Measurements from ENCODE around the gene ZNF407. TPM values are rescaled to one million over a fixed set of nuclear protein-coding genes. Genes with fewer than 3 reads are reported as not detected.

ZNF407 gene
- polyA plus RNA-seq, 1 experiment: 5.8 TPM

GRCh38 chr18:74862094-74862493, 264.4 kb downstream of the ZNF407 start:
- DNase-seq (ENCODE audit: low read depth, low spot score): no peak
- Histone ChIP-seq H3K27me3 (ENCODE audit: control insufficient read depth, insufficient read depth, low read length) (no peaks in the 10 kb centered on the region), H3K9me3 (ENCODE audit: control insufficient read depth, insufficient read depth, low read length) (no peaks in the 10 kb centered on the region), H3K4me3 (ENCODE audit: low read depth, low read length) (no peak overlapping the region), H3K27ac (ENCODE audit: low read depth, low read length) (no peak overlapping the region)
- POLR2A ChIA-PET: no interaction called here
- CTCF ChIA-PET: interaction anchor here (0.7 kb wide), 1 partner anchor 363 kb away, joined by 3 read pairs; no protein-coding TSS in a partner anchor
- TF ChIP-seq CTCF (IDR thresholded peaks at IDR 0.05; ENCODE audit: low read depth, low read length): no peak

GRCh38 chr18:74866577-74866976, 268.9 kb downstream of the ZNF407 start:
- ChIA-PET CTCF (no interaction called here), POLR2A (no interaction called here)
- no peaks in the 10 kb centered on the region for H3K27me3 ChIP-seq (ENCODE audit: control insufficient read depth, insufficient read depth, low read length)

GRCh38 chr18:74868461-74868860, 270.8 kb downstream of the ZNF407 start:
- ChIA-PET POLR2A (no interaction called here), CTCF (interaction anchor here (0.5 kb wide), 1 partner anchor 60 kb away, joined by 3 read pairs; no protein-coding TSS in a partner anchor)
- Histone ChIP-seq H3K27ac (ENCODE audit: low read depth, low read length) (no peak overlapping the region), H3K9me3 (ENCODE audit: control insufficient read depth, insufficient read depth, low read length) (no peaks in the 10 kb centered on the region), H3K4me3 (ENCODE audit: low read depth, low read length) (no peak overlapping the region), H3K27me3 (ENCODE audit: control insufficient read depth, insufficient read depth, low read length) (no peaks in the 10 kb centered on the region)
- TF ChIP-seq CTCF (IDR thresholded peaks at IDR 0.05; ENCODE audit: low read depth, low read length): no peak
- DNase-seq (ENCODE audit: low read depth, low spot score): no peak

More at GRCh38 chr18:74866577-74866976, 268.9 kb downstream of the ZNF407 start:
- Histone ChIP-seq H3K9me3 (ENCODE audit: control insufficient read depth, insufficient read depth, low read length) (no peaks in the 10 kb centered on the region), H3K4me3 (ENCODE audit: low read depth, low read length) (no peak overlapping the region), H3K27ac (ENCODE audit: low read depth, low read length) (no peak overlapping the region)
- TF ChIP-seq CTCF (IDR thresholded peaks at IDR 0.05; ENCODE audit: low read depth, low read length): no peak
- no peak for DNase-seq (ENCODE audit: low read depth, low spot score)

GRCh38 chr18:74869904-74870863, 272.5 kb downstream of the ZNF407 start:
- no peak overlapping the region for H3K4me3 ChIP-seq (ENCODE audit: low read depth, low read length)
- no peaks in the 10 kb centered on the region for H3K9me3 ChIP-seq (ENCODE audit: control insufficient read depth, insufficient read depth, low read length)
- no peak for DNase-seq (ENCODE audit: low read depth, low spot score)
- POLR2A ChIA-PET: no interaction called here
- CTCF ChIA-PET: no interaction called here
- no peak for TF ChIP-seq CTCF (IDR thresholded peaks at IDR 0.05; ENCODE audit: low read depth, low read length)
- no peaks in the 10 kb centered on the region for H3K27me3 ChIP-seq (ENCODE audit: control insufficient read depth, insufficient read depth, low read length)
- H3K27ac ChIP-seq (ENCODE audit: low read depth, low read length): no peak overlapping the region

GRCh38 chr18:74870950-74871349, 273.3 kb downstream of the ZNF407 start:
- POLR2A ChIA-PET: no interaction called here
- CTCF ChIA-PET: no interaction called here
- Histone ChIP-seq H3K9me3 (ENCODE audit: control insufficient read depth, insufficient read depth, low read length) (no peaks in the 10 kb centered on the region), H3K27ac (ENCODE audit: low read depth, low read length) (no peak overlapping the region), H3K4me3 (ENCODE audit: low read depth, low read length) (no peak overlapping the region), H3K27me3 (ENCODE audit: control insufficient read depth, insufficient read depth, low read length) (no peaks in the 10 kb centered on the region)
- TF ChIP-seq CTCF (IDR thresholded peaks at IDR 0.05; ENCODE audit: low read depth, low read length): no peak
- DNase-seq (ENCODE audit: low read depth, low spot score): no peak
